WTC11 (cell line): ENCODE results near the gene DOP1B. TPM values are rescaled to one million over a fixed set of nuclear protein-coding genes. Genes with fewer than 3 reads are reported as not detected.

Experiments
- ATAC-seq: fragments of 200-7000 bp; cut with Tn5 transposase; 2 replicates; pipeline ENCODE4 v1.10.0; 2021; ENCODE audit warnings: mild to moderate bottlenecking, moderate library complexity
- CTCF ChIA-PET: fragments of 300-600 bp; sonication (Branson Sonifier 250); formaldehyde crosslinking; loops from one replicate; lab custom pipeline; 2021; ENCODE audit warnings: antibody characterized with exemption; lab: Charles Lee
- POLR2A ChIA-PET: fragments of 350-600 bp; sonication (Branson Sonifier 250); formaldehyde crosslinking; loops from one replicate; lab custom pipeline; 2021; ENCODE audit warnings: antibody characterized with exemption; lab: Charles Lee
- DNase-seq: peaks from one replicate; pipeline ENCODE4 v3.0.0; 2021; ENCODE audit warnings: low spot score
- H3K27ac Mint-ChIP-seq: 2 replicates; pipeline ENCODE4 v1.8.0; 2021; ENCODE audit warnings: mixed read lengths
- H3K27me3 Mint-ChIP-seq: 2 replicates; pipeline ENCODE4 v1.8.0; 2021; ENCODE audit warnings: low read depth, mild to moderate bottlenecking, moderate library complexity, mixed read lengths
- H3K36me3 Mint-ChIP-seq: 2 replicates; pipeline ENCODE4 v1.8.0; 2021; ENCODE audit warnings: mixed read lengths
- H3K4me1 Mint-ChIP-seq: 2 replicates; pipeline ENCODE4 v1.8.0; 2022; ENCODE audit warnings: mixed read lengths
- H3K4me3 Mint-ChIP-seq: 2 replicates; pipeline ENCODE4 v1.8.0; 2021; ENCODE audit warnings: mild to moderate bottlenecking, moderate library complexity, mixed read lengths
- H3K9me3 Mint-ChIP-seq: 2 replicates; pipeline ENCODE4 v1.8.0; 2021; ENCODE audit warnings: mixed read lengths
- ATF3 ChIP-seq: sonication (generic); formaldehyde crosslinking; conservative IDR thresholded peaks from 2 replicates; pipeline ENCODE4 v1.8.1; 2022; ENCODE audit warnings: mild to moderate bottlenecking, missing genetic modification reagents
- CDX4 ChIP-seq: fragments of 250-450 bp; sonication (Bioruptor Pico); IDR thresholded peaks from 2 replicates; pipeline ENCODE4 v1.9.0; 2021; ENCODE audit warnings: moderate library complexity, mild to moderate bottlenecking, inconsistent platforms, borderline replicate concordance
- E2F4 ChIP-seq: sonication (generic); formaldehyde crosslinking; IDR thresholded peaks from 2 replicates; pipeline ENCODE4 v1.8.1; 2022; ENCODE audit warnings: low read depth, mild to moderate bottlenecking, moderate library complexity, missing genetic modification reagents, borderline replicate concordance
- ETV6 ChIP-seq: sonication (generic); formaldehyde crosslinking; IDR thresholded peaks from 2 replicates; pipeline ENCODE4 v1.8.1; 2022; ENCODE audit warnings: mild to moderate bottlenecking, missing genetic modification reagents
- FOXJ3 ChIP-seq: sonication (generic); formaldehyde crosslinking; IDR thresholded peaks from 2 replicates; pipeline ENCODE4 v1.9.0; 2021; ENCODE audit warnings: missing genetic modification reagents, mild to moderate bottlenecking, borderline replicate concordance
- MLX ChIP-seq: sonication (generic); formaldehyde crosslinking; IDR thresholded peaks from 2 replicates; pipeline ENCODE4 v1.8.1; 2023; ENCODE audit warnings: mild to moderate bottlenecking, missing genetic modification reagents, moderate library complexity
- MXD4 ChIP-seq: fragments of 250-450 bp; sonication (Bioruptor Pico); IDR thresholded peaks from 2 replicates; pipeline ENCODE4 v1.8.0; 2021; ENCODE audit warnings: mild to moderate bottlenecking, moderate library complexity, borderline replicate concordance
- NFYB ChIP-seq: sonication (generic); formaldehyde crosslinking; conservative IDR thresholded peaks from 2 replicates; pipeline ENCODE4 v1.8.0; 2022; ENCODE audit warnings: low read depth, missing genetic modification reagents
- NR1H2 ChIP-seq: sonication (generic); formaldehyde crosslinking; IDR thresholded peaks from 2 replicates; pipeline ENCODE4 v1.9.0; 2021; ENCODE audit warnings: mild to moderate bottlenecking, moderate library complexity, missing genetic modification reagents
- NR2C2 ChIP-seq: sonication (generic); formaldehyde crosslinking; IDR thresholded peaks from 2 replicates; pipeline ENCODE4 v1.8.0; 2022; ENCODE audit warnings: mild to moderate bottlenecking, missing genetic modification reagents
- OVOL2 ChIP-seq: fragments of 250-450 bp; sonication (Bioruptor Pico); IDR thresholded peaks from 2 replicates; pipeline ENCODE4 v1.9.0; 2021; ENCODE audit warnings: mild to moderate bottlenecking, borderline replicate concordance
- PRRX2 ChIP-seq: fragments of 250-450 bp; sonication (Bioruptor Pico); IDR thresholded peaks from 2 replicates; pipeline ENCODE4 v1.8.0; 2021; ENCODE audit warnings: mild to moderate bottlenecking
- RELA ChIP-seq: sonication (generic); formaldehyde crosslinking; IDR thresholded peaks from 2 replicates; pipeline ENCODE4 v1.8.1; 2022; ENCODE audit warnings: missing genetic modification reagents, mild to moderate bottlenecking, borderline replicate concordance
- RORB ChIP-seq: fragments of 250-450 bp; sonication (Bioruptor Pico); IDR thresholded peaks from 2 replicates; pipeline ENCODE4 v1.9.0; 2021; ENCODE audit warnings: mild to moderate bottlenecking
- SOX15 ChIP-seq: fragments of 250-450 bp; sonication (Bioruptor Pico); IDR thresholded peaks from 2 replicates; pipeline ENCODE4 v1.9.0; 2021; ENCODE audit warnings: mild to moderate bottlenecking
- SP1 ChIP-seq: sonication (generic); formaldehyde crosslinking; conservative IDR thresholded peaks from 2 replicates; pipeline ENCODE4 v1.8.1; 2022; ENCODE audit warnings: missing genetic modification reagents
- STAT6 ChIP-seq: sonication (generic); formaldehyde crosslinking; conservative IDR thresholded peaks from 2 replicates; pipeline ENCODE4 v1.8.1; 2023; ENCODE audit warnings: mild to moderate bottlenecking, low read depth, missing genetic modification reagents, moderate library complexity
- TEAD1 ChIP-seq: sonication (generic); formaldehyde crosslinking; IDR thresholded peaks from 2 replicates; pipeline ENCODE4 v1.8.0; 2022; ENCODE audit warnings: mild to moderate bottlenecking, missing genetic modification reagents
- ZNF219 ChIP-seq: sonication (generic); formaldehyde crosslinking; IDR thresholded peaks from 2 replicates; pipeline ENCODE4 v1.8.0; 2023; ENCODE audit warnings: missing genetic modification reagents, mild to moderate bottlenecking, borderline replicate concordance
- ZNF232 ChIP-seq: sonication (generic); formaldehyde crosslinking; IDR thresholded peaks from 2 replicates; pipeline ENCODE4 v1.8.0; 2022; ENCODE audit warnings: mild to moderate bottlenecking, missing genetic modification reagents
- ZNF281 ChIP-seq: sonication (generic); formaldehyde crosslinking; IDR thresholded peaks from 2 replicates; pipeline ENCODE4 v1.8.0; 2023; ENCODE audit warnings: mild to moderate bottlenecking, missing genetic modification reagents
- ZNF512 ChIP-seq: sonication (generic); formaldehyde crosslinking; IDR thresholded peaks from 2 replicates; pipeline ENCODE4 v1.8.1; 2022; ENCODE audit warnings: missing genetic modification reagents, borderline replicate concordance
- total RNA-seq: library from RNA; stranded (reverse); gene quantifications from 3 replicates; pipeline ENCODE4 v1.2.3, GENCODE V29; 2021
- TF ChIP-seq, protein P1 (sequence below): sonication (generic); formaldehyde crosslinking; IDR thresholded peaks from 2 replicates; pipeline ENCODE4 v1.8.1; 2023; ENCODE audit warnings: mild to moderate bottlenecking, moderate library complexity, missing genetic modification reagents
- TF ChIP-seq, protein P2 (sequence below): fragments of 250-450 bp; sonication (Bioruptor Pico); IDR thresholded peaks from 2 replicates; pipeline ENCODE4 v2.1.2; 2022; ENCODE audit warnings: mild to moderate bottlenecking, moderate library complexity

The DOP1B gene
- total RNA-seq, 1 experiment from 2014 or later: 11.4 TPM

DNA sequence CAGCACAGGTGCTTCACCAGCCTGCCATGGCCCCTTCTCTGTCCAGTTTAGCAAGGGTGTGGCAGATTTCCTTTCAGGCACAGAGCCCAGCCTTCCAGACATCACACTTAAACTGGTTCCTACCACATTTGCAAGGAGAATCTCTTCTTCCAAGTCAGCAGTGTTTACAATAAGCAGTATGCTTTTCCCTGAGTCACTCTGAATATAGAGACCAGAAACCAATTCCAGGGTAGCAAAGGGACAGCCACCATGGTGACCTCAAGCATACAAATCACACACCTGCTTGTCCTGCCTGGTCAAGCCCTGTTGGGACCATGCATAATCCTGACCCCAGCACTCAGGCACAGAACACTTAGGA lies 30.4 kb upstream of the DOP1B start (continued):
- TF ChIP-seq ZNF281 (CRISPR knock-in tag): no peak
- no peak for TF ChIP-seq NFYB (CRISPR knock-in tag)
- no peak for TF ChIP-seq NR2C2 (CRISPR knock-in tag)
- no peak for TF ChIP-seq TEAD1 (CRISPR knock-in tag)
- TF ChIP-seq NR1H2 (CRISPR knock-in tag): no peak
- TF ChIP-seq SP1 (CRISPR knock-in tag): no peak
- TF ChIP-seq MLX (CRISPR knock-in tag): no peak
- TF ChIP-seq FOXJ3: no peak

GRCh38 chr21:36126621-36127110 lies 30.0 kb upstream of the DOP1B start:
- no peaks in the 10 kb centered on the region for H3K36me3 Mint-ChIP-seq
- ATAC-seq (no peak), DNase-seq (no peak)
- CTCF ChIA-PET: interaction anchor here (0.6 to 1.9 kb wide), 8 partner anchors 12 to 233 kb away, joined by 3 to 7 read pairs (median 6); partner anchors contain the start of gene MORC3
- TF ChIP-seq RORB (CRISPR knock-in tag) (no peak), NR1H2 (CRISPR knock-in tag) (no peak), OVOL2 (CRISPR knock-in tag) (no peak), ETV6 (CRISPR knock-in tag) (no peak), E2F4 (no peak), ZNF232 (no peak), STAT6 (CRISPR knock-in tag) (no peak), ZNF512 (CRISPR knock-in tag) (no peak), ATF3 (CRISPR knock-in tag) (no peak), RELA (CRISPR knock-in tag) (no peak), PRRX2 (CRISPR knock-in tag) (no peak), CDX4 (CRISPR knock-in tag) (no peak), MXD4 (CRISPR knock-in tag) (no peak), SOX15 (CRISPR knock-in tag) (no peak), ZNF219 (CRISPR knock-in tag) (no peak)
- TF ChIP-seq, protein P1, sequence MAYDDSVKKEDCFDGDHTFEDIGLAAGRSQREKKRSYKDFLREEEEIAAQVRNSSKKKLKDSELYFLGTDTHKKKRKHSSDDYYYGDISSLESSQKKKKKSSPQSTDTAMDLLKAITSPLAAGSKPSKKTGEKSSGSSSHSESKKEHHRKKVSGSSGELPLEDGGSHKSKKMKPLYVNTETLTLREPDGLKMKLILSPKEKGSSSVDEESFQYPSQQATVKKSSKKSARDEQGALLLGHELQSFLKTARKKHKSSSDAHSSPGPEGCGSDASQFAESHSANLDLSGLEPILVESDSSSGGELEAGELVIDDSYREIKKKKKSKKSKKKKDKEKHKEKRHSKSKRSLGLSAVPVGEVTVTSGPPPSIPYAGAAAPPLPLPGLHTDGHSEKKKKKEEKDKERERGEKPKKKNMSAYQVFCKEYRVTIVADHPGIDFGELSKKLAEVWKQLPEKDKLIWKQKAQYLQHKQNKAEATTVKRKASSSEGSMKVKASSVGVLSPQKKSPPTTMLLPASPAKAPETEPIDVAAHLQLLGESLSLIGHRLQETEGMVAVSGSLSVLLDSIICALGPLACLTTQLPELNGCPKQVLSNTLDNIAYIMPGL (CRISPR knock-in tag): no peak
- TF ChIP-seq, protein P2, sequence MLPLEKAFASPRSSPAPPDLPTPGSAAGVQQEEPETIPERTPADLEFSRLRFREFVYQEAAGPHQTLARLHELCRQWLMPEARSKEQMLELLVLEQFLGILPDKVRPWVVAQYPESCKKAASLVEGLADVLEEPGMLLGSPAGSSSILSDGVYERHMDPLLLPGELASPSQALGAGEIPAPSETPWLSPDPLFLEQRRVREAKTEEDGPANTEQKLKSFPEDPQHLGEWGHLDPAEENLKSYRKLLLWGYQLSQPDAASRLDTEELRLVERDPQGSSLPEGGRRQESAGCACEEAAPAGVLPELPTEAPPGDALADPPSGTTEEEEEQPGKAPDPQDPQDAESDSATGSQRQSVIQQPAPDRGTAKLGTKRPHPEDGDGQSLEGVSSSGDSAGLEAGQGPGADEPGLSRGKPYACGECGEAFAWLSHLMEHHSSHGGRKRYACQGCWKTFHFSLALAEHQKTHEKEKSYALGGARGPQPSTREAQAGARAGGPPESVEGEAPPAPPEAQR: no peak
- POLR2A ChIA-PET: no interaction called here
- H3K27ac Mint-ChIP-seq: no peak overlapping the region
- H3K4me3 Mint-ChIP-seq: no peak overlapping the region
- peaks cover 9% of the 10 kb centered on the region for H3K27me3 Mint-ChIP-seq
- no peaks in the 10 kb centered on the region for H3K9me3 Mint-ChIP-seq
- H3K4me1 Mint-ChIP-seq: peaks cover 24% of the 10 kb centered on the region
